HT-29 (cell line): ENCODE results near the gene TAF12. TPM values are rescaled to one million over a fixed set of nuclear protein-coding genes. Genes with fewer than 3 reads are reported as not detected.
"Not testable (repeated sequence)": the region's sequence is repeated elsewhere in the genome, so short reads cannot be mapped to it uniquely, and the experiment has no call there.

Experiments used
- DNase-seq: peaks from one replicate; pipeline ENCODE4 v3.0.0-alpha.2; 2015; ENCODE audit warnings: low spot score
- total RNA-seq: library from RNA; depleted of rRNA; stranded (reverse); fragments of >200 nt; shearing (Covaris generic); gene quantifications from 2 replicates; pipeline ENCODE4 v1.2.3, GENCODE V29; 2014

Gene TAF12
- total RNA-seq, 1 experiment from 2014 or later, result 28.9 TPM

GRCh38 chr1:28645406-28645805 is 2.5 kb upstream of the TAF12 start:
- not testable (repeated sequence) for DNase-seq

DNA sequence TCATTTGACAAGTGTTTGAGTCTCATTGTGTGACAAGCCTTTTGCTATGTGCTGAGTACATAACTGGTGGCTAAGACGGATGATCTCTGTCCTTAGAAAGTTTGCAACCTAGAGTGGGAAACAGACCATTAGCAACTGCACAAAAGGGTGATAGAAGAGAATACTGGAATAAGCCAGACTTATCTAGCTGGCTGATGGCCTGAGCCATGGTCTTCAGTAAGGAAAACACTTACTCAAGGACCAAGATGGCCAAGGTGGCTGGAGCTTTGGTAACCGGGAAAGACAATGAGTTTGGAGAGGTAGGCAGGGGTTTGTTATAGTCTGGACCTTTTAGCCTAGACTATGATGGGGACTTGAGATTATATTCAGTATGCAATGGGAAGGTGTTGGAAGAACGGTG is 1.6 kb upstream of the TAF12 start:
- DNase-seq, result no peak

DNA sequence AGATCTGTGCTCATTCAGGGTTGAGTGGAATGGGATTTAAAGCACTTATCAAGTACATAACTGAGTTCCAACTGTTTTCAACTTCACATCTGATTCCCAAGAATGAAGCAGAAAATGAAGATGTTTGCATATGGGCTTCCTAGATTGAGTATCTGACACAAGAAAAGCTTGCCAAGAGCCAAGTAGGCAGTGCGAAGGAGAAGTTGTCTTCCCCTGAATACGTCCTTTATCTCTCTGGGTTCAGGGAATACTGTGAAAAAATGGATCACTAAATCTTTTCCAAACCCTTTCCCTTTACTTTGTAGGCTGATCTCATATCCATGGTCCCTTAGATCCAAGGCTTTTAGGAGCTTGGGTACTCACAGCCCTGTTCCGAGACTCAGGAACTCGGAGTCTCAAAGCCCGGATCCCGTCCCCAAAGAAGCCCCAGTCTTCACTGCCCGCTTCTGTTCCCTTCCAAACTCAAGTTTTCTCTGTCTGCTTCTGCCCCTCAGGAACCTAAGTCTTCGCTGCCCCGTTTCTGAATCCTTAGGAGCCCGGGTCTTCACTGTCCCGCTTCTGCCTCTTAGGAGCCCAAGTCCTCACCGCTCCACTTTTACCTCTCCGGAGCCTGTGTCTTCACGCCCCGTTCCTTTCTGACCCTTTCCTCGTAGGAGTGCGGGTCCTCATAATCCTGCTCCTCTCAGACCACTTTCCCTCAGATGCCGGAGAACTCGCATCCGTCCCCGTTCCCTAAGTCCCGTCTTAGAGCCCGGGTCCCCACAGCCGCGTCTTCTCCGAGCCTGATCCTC is 616 bp downstream of the TAF12 start:
- no peak for DNase-seq

DNA sequence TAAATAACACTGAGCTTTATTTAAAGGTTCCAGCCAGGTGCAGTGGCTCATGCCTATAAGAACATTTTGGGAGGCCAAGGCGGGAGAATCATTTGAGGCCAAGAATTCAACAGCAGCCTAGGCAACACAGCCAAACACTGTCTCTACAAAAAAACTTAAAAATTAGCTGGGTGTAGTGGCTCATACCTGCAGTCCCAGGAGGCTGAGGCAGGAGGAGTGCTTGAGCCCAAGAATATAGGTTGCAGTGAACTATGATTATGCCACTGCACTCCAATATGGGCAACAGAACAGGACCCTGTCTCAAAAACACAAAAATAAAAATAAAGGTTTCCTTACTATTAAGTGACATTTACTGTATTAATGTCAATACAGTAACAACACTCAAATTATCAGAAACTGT is 2.1 kb downstream of the TAF12 start:
- DNase-seq, result peak; percentile 49

DNA sequence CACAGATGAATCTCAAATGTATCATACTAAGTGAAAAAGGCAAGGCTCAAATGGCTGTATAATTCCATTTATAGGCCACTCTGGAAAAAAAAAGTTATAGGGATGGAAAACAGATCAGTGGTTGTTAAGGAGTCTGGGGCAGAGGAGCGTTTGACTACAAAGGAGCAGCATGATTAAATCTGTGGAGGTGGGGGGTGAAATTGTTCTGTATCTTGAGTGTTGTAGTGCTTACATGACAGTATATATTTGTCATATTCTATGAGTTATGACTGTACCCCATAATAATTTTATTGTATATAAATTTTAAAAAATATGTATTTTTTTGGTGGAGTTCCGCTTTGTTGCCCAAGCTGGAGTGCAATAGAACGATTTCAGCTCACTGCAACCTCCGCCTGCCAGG is 10.3 kb downstream of the TAF12 start:
- DNase-seq, result no peak

DNA sequence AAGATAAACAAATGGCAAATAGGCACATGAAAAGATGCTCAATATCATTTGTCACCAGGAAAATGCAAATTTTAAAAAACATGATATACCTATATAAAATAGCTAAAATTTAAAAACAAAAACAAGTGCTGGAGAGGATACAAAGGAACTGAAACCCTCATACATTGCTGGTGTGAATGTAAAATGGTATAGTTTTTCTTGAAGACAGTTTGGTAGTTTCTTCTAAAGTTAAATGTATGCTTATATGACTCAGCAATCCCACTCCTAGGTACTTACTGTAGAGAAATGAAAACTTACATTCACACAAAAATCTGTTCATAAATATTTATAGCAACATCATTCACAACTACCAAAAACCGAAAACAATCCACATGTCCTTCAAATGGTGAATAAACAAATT is 11.2 kb downstream of the TAF12 start:
- no peak for DNase-seq

- DNase-seq, result no peak
Measured at GRCh38 chr1:28613175-28613574, 29.7 kb downstream of the TAF12 start.

DNA sequence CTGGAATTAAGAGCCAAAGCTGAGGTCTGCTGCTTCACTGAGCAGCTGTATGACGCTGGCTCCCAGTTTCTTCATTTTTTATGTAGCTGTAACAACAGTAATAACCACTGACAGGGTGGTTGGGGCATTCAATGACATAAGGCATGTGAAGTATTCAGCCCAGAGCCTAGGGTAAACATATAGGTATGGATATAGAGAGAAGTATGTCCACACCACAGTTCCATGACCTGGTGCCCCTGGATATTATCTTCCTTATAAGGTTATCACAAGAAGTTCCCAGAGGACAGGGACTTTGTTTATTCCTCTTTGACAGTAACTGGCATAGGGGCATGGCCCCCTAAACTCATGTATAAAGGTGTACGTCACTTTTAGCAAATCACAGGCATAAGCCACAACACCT is 36.1 kb downstream of the TAF12 start:
- DNase-seq, result no peak

- DNase-seq, result no peak
Measured at GRCh38 chr1:28604962-28605361, 37.9 kb downstream of the TAF12 start.

- no peak for DNase-seq
Measured at GRCh38 chr1:28604411-28604810, 38.5 kb downstream of the TAF12 start.

GRCh38 chr1:28602536-28603439 is 40.1 kb downstream of the TAF12 start:
- DNase-seq, result peak; percentile 83

- no peak for DNase-seq
Measured at GRCh38 chr1:28601696-28602095, 41.2 kb downstream of the TAF12 start.

- DNase-seq, result not testable (repeated sequence)
Measured at GRCh38 chr1:28596276-28596675, 46.6 kb downstream of the TAF12 start.

DNA sequence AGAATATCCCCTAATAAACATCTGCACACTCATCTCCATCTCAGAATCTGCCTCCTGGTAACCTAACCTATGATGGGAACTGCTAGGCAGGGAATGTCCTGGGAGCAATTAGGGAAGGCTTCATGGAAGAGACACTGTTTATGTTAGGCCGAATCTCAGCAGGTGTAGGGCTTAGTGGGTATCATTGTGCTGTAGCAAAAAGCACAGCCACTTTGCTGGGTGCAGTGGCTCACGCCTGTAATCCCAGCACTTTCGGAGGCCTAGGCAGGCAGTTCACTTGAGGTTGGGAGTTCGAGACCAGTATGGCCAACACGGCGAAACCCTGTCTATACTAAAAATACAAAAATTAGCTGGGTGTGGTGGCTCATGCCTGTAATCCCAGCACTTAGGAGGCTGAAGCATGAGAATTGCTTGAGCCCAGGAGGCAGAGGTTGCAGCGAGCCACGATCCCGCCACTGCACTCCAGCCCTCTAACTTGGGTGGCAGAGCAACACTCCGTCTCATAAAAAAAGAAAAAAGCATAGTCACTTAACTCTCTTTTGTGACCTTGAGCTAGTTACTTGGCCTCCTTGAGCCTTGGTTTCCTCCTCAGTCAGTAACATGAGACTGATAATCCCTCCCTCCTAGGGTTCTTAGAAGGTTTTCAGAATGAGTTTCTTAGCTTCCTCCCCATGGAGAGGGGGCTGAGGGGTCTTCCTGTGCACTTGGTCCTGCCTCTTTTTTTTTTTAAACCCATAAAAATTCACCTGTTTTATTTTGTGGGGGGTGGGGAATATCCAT is 47.3 kb downstream of the TAF12 start:
- DNase-seq, result no peak

DNA sequence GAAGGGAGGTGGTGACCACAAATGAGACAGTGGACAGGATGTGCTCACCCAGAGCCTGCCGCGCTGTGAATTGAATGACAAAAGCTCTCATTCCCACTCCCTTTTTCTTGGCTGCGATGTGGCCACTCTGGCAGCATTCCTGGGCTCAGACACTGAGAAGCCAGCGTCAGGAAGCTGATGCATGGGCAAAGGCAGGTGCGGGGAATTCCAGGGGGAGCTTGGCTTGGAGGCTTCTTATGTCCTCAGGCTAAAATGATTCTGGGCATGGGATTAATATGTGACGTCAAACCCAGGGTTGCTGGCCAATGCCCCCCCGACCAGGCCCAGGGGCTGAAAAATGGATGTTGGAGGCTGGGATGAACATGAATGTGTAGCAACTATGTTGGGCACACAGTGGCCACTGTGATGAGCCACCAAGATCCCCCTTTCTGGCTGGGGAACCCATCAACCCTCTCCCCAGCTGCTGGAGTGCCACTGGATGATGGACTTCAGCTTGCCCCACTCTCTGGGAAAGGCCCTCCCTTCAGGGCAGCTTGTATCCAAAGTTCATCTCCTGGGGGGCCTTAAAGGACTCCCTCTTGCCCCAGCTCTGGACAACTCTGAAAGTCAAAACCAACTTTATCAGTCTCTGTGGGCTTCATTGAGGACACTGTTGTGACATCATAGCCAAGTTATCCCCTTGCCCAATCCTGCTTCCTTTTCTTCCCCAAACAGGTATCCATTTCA is 48.0 kb downstream of the TAF12 start:
- not testable (repeated sequence) for DNase-seq

- DNase-seq, result not testable (repeated sequence)
Measured at GRCh38 chr1:28593988-28594356, 48.9 kb downstream of the TAF12 start.

DNA sequence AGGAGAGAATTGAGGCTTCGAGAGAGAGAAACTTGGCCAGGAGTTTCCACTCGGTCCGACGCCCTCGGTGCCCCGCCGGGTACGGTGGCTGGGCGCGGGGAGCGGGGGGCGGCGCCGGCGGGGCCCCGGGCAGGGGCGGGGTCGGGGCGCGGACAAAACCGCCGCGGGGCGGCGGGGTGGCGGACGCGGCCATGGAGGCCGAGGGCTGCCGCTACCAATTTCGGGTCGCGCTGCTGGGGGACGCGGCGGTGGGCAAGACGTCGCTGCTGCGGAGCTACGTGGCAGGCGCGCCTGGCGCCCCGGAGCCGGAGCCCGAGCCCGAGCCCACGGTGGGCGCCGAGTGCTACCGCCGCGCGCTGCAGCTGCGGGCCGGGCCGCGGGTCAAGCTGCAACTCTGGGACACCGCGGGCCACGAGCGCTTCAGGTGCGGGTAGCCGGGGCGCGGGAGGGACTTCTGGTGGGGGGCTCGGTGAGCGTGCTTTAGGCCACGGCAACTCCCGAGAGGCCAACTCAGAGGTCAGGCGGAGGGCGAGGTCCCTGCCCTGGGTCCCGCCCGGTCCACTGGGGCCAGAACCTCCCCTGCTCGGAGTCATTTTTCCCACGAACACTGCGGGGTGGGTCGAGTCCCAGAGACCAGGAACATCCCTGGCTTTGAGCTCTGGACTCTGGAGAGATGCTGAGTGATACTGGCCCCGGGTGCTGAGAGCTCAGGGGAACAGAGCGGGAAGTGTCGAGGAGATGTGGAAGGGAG is 50.4 kb downstream of the TAF12 start:
- no peak for DNase-seq

DNA sequence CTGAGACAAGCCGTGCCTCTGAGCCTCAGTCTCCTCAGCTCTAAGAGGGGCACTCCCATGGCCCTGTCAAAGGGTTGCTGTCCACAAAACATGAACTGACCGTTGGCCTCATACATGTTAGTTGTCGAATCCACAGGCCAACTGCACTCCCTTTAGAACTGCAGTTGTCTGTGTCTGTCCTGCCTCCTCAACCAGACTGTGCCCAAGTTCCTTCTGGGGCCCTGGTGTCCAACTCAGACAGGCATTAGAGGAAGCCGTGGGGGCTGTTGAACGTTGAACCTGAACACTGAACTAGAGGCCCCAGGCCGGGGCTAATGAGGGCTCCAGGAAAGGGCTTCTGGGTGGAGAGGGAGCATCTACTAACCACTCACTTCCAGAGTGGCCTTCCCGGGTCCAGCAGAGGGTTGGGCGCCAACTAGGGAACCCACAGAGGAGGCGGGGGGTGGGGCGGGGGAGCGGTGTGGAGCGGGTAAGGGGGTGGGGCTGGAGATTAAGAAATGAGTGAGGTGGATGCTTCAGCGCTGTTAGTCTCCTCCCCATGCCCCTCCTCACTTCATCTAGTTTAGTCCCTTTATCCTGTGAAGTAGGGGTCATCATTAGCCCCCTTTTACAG is 51.1 kb downstream of the TAF12 start, which contains the start of gene RAB42:
Gene RAB42 (plus strand): TSS at position 558 of the 613 bp plus-strand sequence. CDS start 247 bp downstream, outside the sequence.
- DNase-seq, result peak; percentile 12

DNA sequence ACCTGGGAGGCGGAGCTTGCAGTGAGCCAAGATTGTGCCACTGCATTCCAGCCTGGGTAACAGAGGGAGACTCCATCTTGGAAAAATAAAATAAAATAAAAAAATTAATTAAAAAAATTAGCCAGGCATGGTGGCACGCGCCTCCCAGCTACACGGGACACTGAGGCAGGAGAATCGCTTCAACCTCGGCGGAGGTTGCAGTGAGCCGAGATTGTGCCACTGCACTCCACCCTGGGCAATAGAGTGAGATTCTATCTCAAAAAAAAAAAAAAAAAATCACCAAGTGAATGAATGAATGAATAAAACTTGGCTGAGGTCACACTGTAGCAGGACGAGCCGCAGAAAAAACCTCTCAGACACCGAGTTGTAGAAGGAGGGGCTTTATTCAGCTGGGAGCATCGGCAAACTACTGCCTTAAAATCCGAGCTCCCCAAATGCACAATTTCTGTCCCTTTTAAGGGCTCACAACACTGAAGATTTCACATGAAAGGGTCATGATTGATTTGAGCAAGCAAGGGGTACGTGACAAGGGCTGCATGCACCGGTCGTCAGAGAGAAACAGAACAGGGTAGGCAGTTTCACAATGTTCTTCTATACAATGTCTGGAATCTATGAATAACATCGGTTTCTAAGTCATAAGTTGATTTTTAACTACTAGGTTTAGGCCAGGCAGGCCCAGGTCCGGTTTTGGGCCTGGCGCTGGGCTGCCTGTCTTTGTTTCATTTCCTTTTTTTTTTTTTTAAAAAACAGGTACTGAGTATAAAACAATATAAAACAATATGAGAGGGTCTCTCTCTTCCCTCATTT is 56.1 kb downstream of the TAF12 start:
- not testable (repeated sequence) for DNase-seq
